ENCODE measurements around the gene GAL3ST2. TPM values are rescaled to one million over a fixed set of nuclear protein-coding genes. Genes with fewer than 3 reads are reported as not detected.

Gene GAL3ST2
- total and polyA plus RNA-seq, 2 of the 8 experiments (the other 6 are each of a cell fraction or from before 2014, with no cell fraction given): not detected

DNA sequence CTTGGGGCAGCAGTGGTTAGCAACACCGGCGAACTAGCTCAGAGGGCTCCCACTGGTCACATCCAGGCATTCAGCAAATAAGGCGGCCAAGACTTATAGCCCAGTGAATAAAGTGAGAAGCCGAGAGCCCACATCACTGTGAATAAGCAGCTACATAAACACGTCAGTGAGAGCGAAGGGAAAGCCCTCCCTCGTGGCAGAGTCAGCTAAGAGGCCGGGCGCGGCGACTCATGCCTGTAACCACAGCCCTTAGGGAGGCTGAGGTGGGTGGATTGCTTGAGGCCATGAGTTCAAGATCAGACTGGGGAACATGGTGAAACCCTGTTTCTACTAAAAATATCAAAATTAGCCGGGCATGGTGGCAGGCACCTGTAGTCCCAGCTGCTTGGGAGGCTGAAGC is 37.0 kb upstream of the GAL3ST2 start:
- no peaks in the 10 kb centered on the region for H3K36me3 ChIP-seq (ENCODE audit: control insufficient read depth in 2 of 4, insufficient read depth in 4 of 4, low read length in 3 of 4)
- H3K27ac ChIP-seq (ENCODE audit: low read depth, low read length): no peak overlapping the region
- H3K4me2 ChIP-seq (ENCODE audit: insufficient read depth in 1 of 2, low read depth in 2 of 2, low read length in 2 of 2): no peak overlapping the region
- ChIA-PET CTCF (ENCODE audit: partially characterized antibody) (interaction anchor here (0.8 to 2.0 kb wide), 4 partner anchors 31 to 139 kb away, joined by 3 to 6 read pairs (median 4); no protein-coding TSS in a partner anchor), POLR2A (ENCODE audit: partially characterized antibody) (interaction anchor here (1.5 to 1.7 kb wide), 2 partner anchors 9 to 38 kb away, joined by 6 to 8 read pairs; partner anchors contain the start of gene ING5)
- no peak overlapping the region for H4K5ac ChIP-seq (ENCODE audit: insufficient read length, low read depth, low read length)
- H3K4ac ChIP-seq (replicated peaks; ENCODE audit: insufficient read length, low read depth, low read length): no peak overlapping the region
- no peak overlapping the region for H2BK120ac ChIP-seq (replicated peaks; ENCODE audit: low read depth, low read length)
- H4K20me1 ChIP-seq (replicated peaks in 1 of 2; ENCODE audit: control insufficient read depth in 1 of 2, insufficient read depth in 2 of 2, low read length in 2 of 2): peaks cover 0 to 1% of the 10 kb centered on the region in 2 experiments
- H2AFZ ChIP-seq (ENCODE audit: low read length): no peak overlapping the region
- 91% methylated on average over 12 of the region's 12 CpGs; no CpG with 5 or more reads in 1 of the 2 experiments for WGBS, 2 experiments (ENCODE audit: extremely low coverage in 1 of 2, insufficient coverage in 1 of 2, insufficient read length in 1 of 2, insufficient replicate concordance in 2 of 2, low coverage in 1 of 2, low lambda C conversion rate in 2 of 2, missing lambda C conversion rate in 1 of 2)
- no peaks in the 10 kb centered on the region; the same call in 1 of the 2 replicates for H3K79me1 ChIP-seq (ENCODE audit: low read depth, low read length)
- DNase-seq (ENCODE audit: low read depth in 1 of 2, low spot score in 2 of 2): no peak
- H3K9me3 ChIP-seq (ENCODE audit: insufficient read depth in 2 of 2, low read depth in 1 of 2, low read length in 1 of 2): no peaks in the 10 kb centered on the region
- no peak overlapping the region for H4K8ac ChIP-seq (ENCODE audit: extremely low read depth, insufficient read depth, low read length)
- H3K18ac ChIP-seq (ENCODE audit: extremely low read depth, low read length): no peak overlapping the region
- H2BK20ac ChIP-seq (ENCODE audit: low read length): no peak overlapping the region
- H2BK15ac ChIP-seq (ENCODE audit: low read length): no peak overlapping the region
- no peak overlapping the region for H3K23ac ChIP-seq (ENCODE audit: insufficient read length)
- H4K91ac ChIP-seq (replicated peaks; ENCODE audit: insufficient read length, low read length): no peak overlapping the region
- H2BK5ac ChIP-seq (ENCODE audit: low read depth, low read length): no peak overlapping the region
- no peak overlapping the region for H3K56ac ChIP-seq (replicated peaks; ENCODE audit: insufficient read length, low read depth, low read length)
- H3K23me2 ChIP-seq (ENCODE audit: low read depth, low read length): peaks cover 8% of the 10 kb centered on the region; the same call in 1 of the 2 replicates
- H3K27me3 ChIP-seq (replicated peaks in 1 of 4; ENCODE audit: control insufficient read depth in 3 of 4, extremely low read depth in 1 of 4, insufficient read depth in 3 of 4, low read length in 3 of 4): no peaks in the 10 kb centered on the region; a peak in 1 of 7 replicates
- H2BK12ac ChIP-seq (ENCODE audit: low read depth, low read length): no peak overlapping the region
- no peak overlapping the region for H3K14ac ChIP-seq (ENCODE audit: insufficient read length)
- H3K79me2 ChIP-seq (ENCODE audit: control insufficient read depth in 1 of 2, insufficient read depth in 2 of 2, low read length in 2 of 2): no peaks in the 10 kb centered on the region
- H3K4me1 ChIP-seq (replicated peaks in 1 of 4; ENCODE audit: control insufficient read depth in 3 of 4, insufficient read depth in 4 of 4, low read length in 3 of 4): peaks cover 0 to 2% (median 0%) of the 10 kb centered on the region in 4 experiments; a peak in 2 of 7 replicates
- no peak for FAIRE-seq
- H3K9ac ChIP-seq (replicated peaks in 1 of 4; ENCODE audit: extremely low read depth in 1 of 4, low read depth in 3 of 4, low read length in 3 of 4): no peak overlapping the region
- TF ChIP-seq TEAD4 (IDR thresholded peaks at IDR 0.05; ENCODE audit: low read depth, low read length) (no peak), KDM1A (IDR thresholded peaks at IDR 0.05; ENCODE audit: borderline replicate concordance, low read length) (no peak), NANOG (IDR thresholded peaks at IDR 0.05; ENCODE audit: insufficient read depth, low read depth, low read length, poor library complexity, severe bottlenecking) (no peak), HDAC6 (IDR thresholded peaks at IDR 0.05; ENCODE audit: low read depth, low read length) (no peak), GABPA (IDR thresholded peaks at IDR 0.05; ENCODE audit: borderline replicate concordance, insufficient read depth, low read length) (no peak), TBP (IDR thresholded peaks at IDR 0.05; ENCODE audit: low read depth, low read length) (no peak), BRCA1 (IDR thresholded peaks at IDR 0.05; ENCODE audit: low read depth, low read length) (no peak), KDM4A (IDR thresholded peaks at IDR 0.05; ENCODE audit: low read depth, low read length, severe bottlenecking) (no peak)
- TF ChIP-seq, protein P1, sequence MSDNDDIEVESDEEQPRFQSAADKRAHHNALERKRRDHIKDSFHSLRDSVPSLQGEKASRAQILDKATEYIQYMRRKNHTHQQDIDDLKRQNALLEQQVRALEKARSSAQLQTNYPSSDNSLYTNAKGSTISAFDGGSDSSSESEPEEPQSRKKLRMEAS (IDR thresholded peaks at IDR 0.05): no peak
- no peak overlapping the region for H2AK5ac ChIP-seq (ENCODE audit: low read depth, low read length)
- H3K4me3 ChIP-seq (ENCODE audit: extremely low read depth in 1 of 4, insufficient read depth in 2 of 4, low read depth in 3 of 4, low read length in 4 of 4): no peak overlapping the region

Measured in H1 (cell line).